Neural cell (in vitro differentiated cells): ENCODE data around the gene SLFN14.

ENCODE experiments used
- CTCF ChIP-seq: fragments of 450-650 bp; IDR thresholded peaks from 2 replicates; pipeline ENCODE4 v1.5.1; 2014; ENCODE audit warnings: antibody characterized with exemption, mild to moderate bottlenecking, moderate library complexity; ENCODE audit not compliant: poor library complexity, severe bottlenecking
- EP300 ChIP-seq: fragments of 450-650 bp; conservative IDR thresholded peaks from 2 replicates; pipeline ENCODE4 v1.6.1; 2014; ENCODE audit warnings: antibody characterized with exemption, mild to moderate bottlenecking, moderate library complexity; ENCODE audit not compliant: poor library complexity, severe bottlenecking
- MXI1 ChIP-seq: fragments of 450-650 bp; conservative IDR thresholded peaks from 2 replicates; pipeline ENCODE4 v1.6.1; 2014; ENCODE audit warnings: antibody characterized with exemption, mild to moderate bottlenecking; ENCODE audit not compliant: poor library complexity, severe bottlenecking
- POLR2AphosphoS5 ChIP-seq: IDR thresholded peaks from 2 replicates; pipeline ENCODE4 v1.6.1; 2012
- SMC3 ChIP-seq: fragments of 450-650 bp; conservative IDR thresholded peaks from 2 replicates; pipeline ENCODE4 v1.6.1; 2014; ENCODE audit warnings: antibody characterized with exemption, mild to moderate bottlenecking, moderate library complexity; ENCODE audit not compliant: poor library complexity
- TAF1 ChIP-seq: IDR thresholded peaks from 2 replicates; pipeline ENCODE4 v1.6.1; 2012; ENCODE audit warnings: low read depth

GRCh38 chr17:35575759-35576158, 15.1 kb upstream of the SLFN14 start:
- no peak for TF ChIP-seq CTCF
- no peak for TF ChIP-seq POLR2AphosphoS5
- TF ChIP-seq SMC3 = no peak
- no peak for TF ChIP-seq MXI1
- TF ChIP-seq TAF1 = no peak
- TF ChIP-seq EP300 = no peak
